CD4-positive, CD25-positive, alpha-beta regulatory T cell (primary cell): Measurements from ENCODE around the gene ANKRD34A. TPM values are rescaled to one million over a fixed set of nuclear protein-coding genes. Genes with fewer than 3 reads are reported as not detected.

Experiments used
- ATAC-seq, 2 donors: fragments of 150-1000 bp; cut with Tn5 transposase; one replicate each; pipeline ENCODE4 v1.10.0; 2021; ENCODE audit warnings: low read depth in 2 of 2, moderate number of reproducible peaks in 2 of 2, moderate library complexity in 1 of 2
- DNase-seq, 3 donors: peaks; one replicate each; pipeline versions ENCODE4 v3.0.0 to v3.0.0-alpha.2; 2012 to 2022; ENCODE audit warnings: mixed read lengths in 1 of 3
- H3K27ac ChIP-seq: one replicate; pipeline ENCODE4 v1.7.0; 2013; ENCODE audit warnings: mild to moderate bottlenecking, low read length; ENCODE audit not compliant: insufficient read depth, poor library complexity, severe bottlenecking
- H3K27me3 ChIP-seq: one replicate; pipeline ENCODE4 v1.7.0; 2013; ENCODE audit warnings: low read length; ENCODE audit not compliant: control insufficient read depth, insufficient read depth
- H3K36me3 ChIP-seq: one replicate; pipeline ENCODE4 v1.7.0; 2013; ENCODE audit warnings: mild to moderate bottlenecking, low read length, moderate library complexity; ENCODE audit not compliant: control insufficient read depth, insufficient read depth
- H3K4me1 ChIP-seq: 2 replicates; pipeline ENCODE4 v1.7.0; 2013; ENCODE audit warnings: mild to moderate bottlenecking, low read length; ENCODE audit not compliant: insufficient read depth, control insufficient read depth, poor library complexity, severe bottlenecking
- H3K4me3 ChIP-seq: one replicate; pipeline ENCODE4 v1.7.0; 2013; ENCODE audit warnings: low read depth, mild to moderate bottlenecking, low read length, moderate library complexity
- H3K9me3 ChIP-seq, 2 experiments: 1 replicate in 1 of 2; 2 replicates in 1 of 2; pipeline ENCODE4 v1.7.0; 2013; ENCODE audit warnings: low read length in 2 of 2, mild to moderate bottlenecking in 1 of 2, moderate library complexity in 1 of 2; ENCODE audit not compliant: control insufficient read depth in 2 of 2
- H3K27ac Mint-ChIP-seq, 3 donors: one replicate each; pipeline ENCODE4 v1.8.0; 2020 to 2022; ENCODE audit warnings: mild to moderate bottlenecking in 3 of 3, mixed read lengths in 3 of 3, moderate library complexity in 2 of 3
- H3K27me3 Mint-ChIP-seq: one replicate; pipeline ENCODE4 v1.8.0; 2022; ENCODE audit warnings: mild to moderate bottlenecking, mixed read lengths
- H3K36me3 Mint-ChIP-seq: one replicate; pipeline ENCODE4 v1.8.0; 2020; ENCODE audit warnings: mixed read lengths
- H3K4me1 Mint-ChIP-seq, 4 donors: one replicate each; pipeline ENCODE4 v1.8.0; 2020 to 2022; ENCODE audit warnings: mixed read lengths in 4 of 4, mild to moderate bottlenecking in 1 of 4
- H3K4me3 Mint-ChIP-seq, 4 donors: one replicate each; pipeline ENCODE4 v1.8.0; 2020 to 2022; ENCODE audit warnings: mild to moderate bottlenecking in 4 of 4, mixed read lengths in 4 of 4, moderate library complexity in 3 of 4
- H3K9me3 Mint-ChIP-seq, 7 donors: one replicate each; pipeline ENCODE4 v1.8.0; 2020 to 2022; ENCODE audit warnings: mixed read lengths in 7 of 7, mild to moderate bottlenecking in 3 of 7, moderate library complexity in 2 of 7
- polyA plus RNA-seq, 4 donors: library from polyadenylated mRNA; unstranded; fragments of 300-500 nt; fragmentation: Illumina TruSeq; gene quantifications; one replicate each; pipeline ENCODE4 v1.2.3, GENCODE V29; 2021
- total RNA-seq: library from RNA; stranded (reverse); gene quantifications from one replicate; pipeline ENCODE4 v1.2.3, GENCODE V29; 2022

The ANKRD34A gene
- total and polyA plus RNA-seq, 5 donors from 2014 or later, result 0.07 to 1.6 (median 0.35) TPM

- Histone ChIP-seq H3K27ac (peak within 1 kb of the TSS; percentile 85), H3K9me3 (no peaks in the 10 kb centered on the region), H3K27me3 (no peaks in the 10 kb centered on the region), H3K4me1 (peaks cover 74% of the 10 kb centered on the region), H3K4me3 (peak within 1 kb of the TSS; percentile 93), H3K36me3 (peaks cover 2% of the 10 kb centered on the region)
- ATAC-seq (peak; percentile 91 to 92), DNase-seq (peak; percentile 93 to 98 (median 94))
- Mint-ChIP-seq H3K4me3 (peak within 1 kb of the TSS; percentile 96 to 100 (median 96)), H3K27me3 (no peaks in the 10 kb centered on the region), H3K36me3 (peaks cover 6% of the 10 kb centered on the region), H3K27ac (peak within 1 kb of the TSS; percentile 91 to 96 (median 94)), H3K4me1 (peaks cover 27 to 77% (median 64%) of the 10 kb centered on the region in 4 donors), H3K9me3 (no peaks in the 10 kb centered on the region)
Measured at GRCh38 chr1:145957443-145958319, 6.7 kb downstream of the ANKRD34A start, which contains the start of gene LIX1L. Gene LIX1L (minus strand): TSS chr1:145958017. CDS start chr1:145957927, 90 bp downstream.

- H3K4me3 Mint-ChIP-seq, result peak overlapping the region; percentile 96 to 100 (median 96)
- DNase-seq, result peak in 2 of 3 donors; percentile 19 to 64
- Histone ChIP-seq H3K4me1 (peaks cover 68% of the 10 kb centered on the region), H3K4me3 (peak overlapping the region; percentile 93), H3K27ac (peak overlapping the region; percentile 85), H3K27me3 (no peaks in the 10 kb centered on the region), H3K9me3 (no peaks in the 10 kb centered on the region), H3K36me3 (peaks cover 5% of the 10 kb centered on the region)
- H3K27ac Mint-ChIP-seq, result peak overlapping the region; percentile 85 to 96 (median 91)
- no peaks in the 10 kb centered on the region for H3K9me3 Mint-ChIP-seq
- ATAC-seq, result no peak
- no peaks in the 10 kb centered on the region for H3K27me3 Mint-ChIP-seq
- peaks cover 32 to 76% (median 64%) of the 10 kb centered on the region in 4 donors for H3K4me1 Mint-ChIP-seq
- peaks cover 10% of the 10 kb centered on the region for H3K36me3 Mint-ChIP-seq
Measured at GRCh38 chr1:145956781-145957442, 7.5 kb downstream of the ANKRD34A start.

GRCh38 chr1:145956361-145956760, 8.0 kb downstream of the ANKRD34A start:
- Histone ChIP-seq H3K4me1 (peaks cover 67% of the 10 kb centered on the region), H3K4me3 (peak overlapping the region; percentile 93), H3K9me3 (no peaks in the 10 kb centered on the region), H3K27me3 (no peaks in the 10 kb centered on the region), H3K27ac (peak overlapping the region; percentile 85), H3K36me3 (peaks cover 9% of the 10 kb centered on the region)
- Mint-ChIP-seq H3K4me3 (peak overlapping the region; percentile 96 to 100 (median 96)), H3K4me1 (peaks cover 37 to 76% (median 66%) of the 10 kb centered on the region in 4 donors), H3K27ac (peak overlapping the region in 2 of 3 donors; percentile 85 to 91), H3K36me3 (peaks cover 15% of the 10 kb centered on the region), H3K9me3 (no peaks in the 10 kb centered on the region), H3K27me3 (no peaks in the 10 kb centered on the region)
- DNase-seq, result no peak
- ATAC-seq, result no peak

GRCh38 chr1:145955436-145955835, 8.9 kb downstream of the ANKRD34A start:
- Histone ChIP-seq H3K36me3 (peaks cover 12% of the 10 kb centered on the region), H3K9me3 (no peaks in the 10 kb centered on the region), H3K27me3 (no peaks in the 10 kb centered on the region), H3K27ac (no peak overlapping the region), H3K4me3 (peak overlapping the region; percentile 93), H3K4me1 (peaks cover 63% of the 10 kb centered on the region)
- no peak for DNase-seq
- Mint-ChIP-seq H3K4me1 (peaks cover 37 to 85% (median 67%) of the 10 kb centered on the region in 4 donors), H3K27me3 (no peaks in the 10 kb centered on the region), H3K36me3 (peaks cover 18% of the 10 kb centered on the region), H3K4me3 (peak overlapping the region; percentile 96 to 100 (median 96)), H3K9me3 (no peaks in the 10 kb centered on the region), H3K27ac (peak overlapping the region in 1 of 3 donors; percentile 52)
- no peak for ATAC-seq

GRCh38 chr1:145953861-145954260, 10.5 kb downstream of the ANKRD34A start:
- Histone ChIP-seq H3K4me1 (peaks cover 57% of the 10 kb centered on the region), H3K27ac (no peak overlapping the region), H3K9me3 (no peaks in the 10 kb centered on the region), H3K27me3 (no peaks in the 10 kb centered on the region), H3K4me3 (no peak overlapping the region), H3K36me3 (peaks cover 16% of the 10 kb centered on the region)
- Mint-ChIP-seq H3K4me1 (peaks cover 43 to 86% (median 69%) of the 10 kb centered on the region in 4 donors), H3K27me3 (no peaks in the 10 kb centered on the region), H3K27ac (peak overlapping the region in 2 of 3 donors; percentile 39 to 42), H3K4me3 (peak overlapping the region; percentile 36 to 96 (median 57)), H3K36me3 (peaks cover 24% of the 10 kb centered on the region), H3K9me3 (no peaks in the 10 kb centered on the region)
- DNase-seq (no peak), ATAC-seq (no peak)

- H3K9me3 Mint-ChIP-seq, result no peaks in the 10 kb centered on the region
- H3K4me1 ChIP-seq, result peaks cover 48% of the 10 kb centered on the region
- H3K27ac Mint-ChIP-seq, result no peak overlapping the region
Measured at GRCh38 chr1:145952903-145953302, 11.5 kb downstream of the ANKRD34A start.

GRCh38 chr1:145951526-145951925, 12.8 kb downstream of the ANKRD34A start:
- peak overlapping the region in 2 of 4 donors; percentile 22 to 66 for H3K4me3 Mint-ChIP-seq
- no peak for ATAC-seq
- peak overlapping the region in 2 of 3 donors; percentile 45 to 56 for H3K27ac Mint-ChIP-seq
- DNase-seq, result no peak
- Histone ChIP-seq H3K27ac (no peak overlapping the region), H3K4me3 (no peak overlapping the region), H3K4me1 (peaks cover 40% of the 10 kb centered on the region), H3K27me3 (no peaks in the 10 kb centered on the region), H3K9me3 (no peaks in the 10 kb centered on the region), H3K36me3 (peaks cover 25% of the 10 kb centered on the region)
- H3K36me3 Mint-ChIP-seq, result peaks cover 24% of the 10 kb centered on the region
- no peaks in the 10 kb centered on the region for H3K27me3 Mint-ChIP-seq
- H3K4me1 Mint-ChIP-seq, result peaks cover 37 to 84% (median 63%) of the 10 kb centered on the region in 4 donors
- H3K9me3 Mint-ChIP-seq, result no peaks in the 10 kb centered on the region

More at GRCh38 chr1:145952903-145953302, 11.5 kb downstream of the ANKRD34A start:
- H3K27me3 ChIP-seq, result no peaks in the 10 kb centered on the region
- peaks cover 19% of the 10 kb centered on the region for H3K36me3 ChIP-seq
- H3K4me3 ChIP-seq, result no peak overlapping the region
- H3K4me1 Mint-ChIP-seq, result peaks cover 39 to 82% (median 65%) of the 10 kb centered on the region in 4 donors
- DNase-seq (no peak), ATAC-seq (no peak)
- no peaks in the 10 kb centered on the region for H3K27me3 Mint-ChIP-seq
- no peaks in the 10 kb centered on the region for H3K9me3 ChIP-seq
- peaks cover 24% of the 10 kb centered on the region for H3K36me3 Mint-ChIP-seq
- H3K27ac ChIP-seq, result no peak overlapping the region
- no peak overlapping the region for H3K4me3 Mint-ChIP-seq
